ENCODE measurements around the gene PSMB1. TPM values are rescaled to one million over a fixed set of nuclear protein-coding genes. Genes with fewer than 3 reads are reported as not detected.

Gene PSMB1
- total and polyA plus RNA-seq, 2 donors (not counting 3 experiments of a cell fraction or from before 2014, with no cell fraction given), result 198 to 560 TPM

- intact Hi-C loops (cut with micrococcal nuclease), result no loop called here
Measured at GRCh38 chr6:170575250-170575649, 22.1 kb upstream of the PSMB1 start.

GRCh38 chr6:170572704-170573466 is 19.8 kb upstream of the PSMB1 start:
- no peaks in the 10 kb centered on the region for H3K27me3 ChIP-seq (ENCODE audit: control insufficient read depth in 2 of 2, insufficient read depth in 2 of 2, low read length in 2 of 2)
- no TSS peak for BruUV-seq (replicated peaks)
- H3K79me2 ChIP-seq (ENCODE audit: control insufficient read depth, insufficient read depth, low read length), result no peaks in the 10 kb centered on the region
- TF ChIP-seq, protein P1, sequence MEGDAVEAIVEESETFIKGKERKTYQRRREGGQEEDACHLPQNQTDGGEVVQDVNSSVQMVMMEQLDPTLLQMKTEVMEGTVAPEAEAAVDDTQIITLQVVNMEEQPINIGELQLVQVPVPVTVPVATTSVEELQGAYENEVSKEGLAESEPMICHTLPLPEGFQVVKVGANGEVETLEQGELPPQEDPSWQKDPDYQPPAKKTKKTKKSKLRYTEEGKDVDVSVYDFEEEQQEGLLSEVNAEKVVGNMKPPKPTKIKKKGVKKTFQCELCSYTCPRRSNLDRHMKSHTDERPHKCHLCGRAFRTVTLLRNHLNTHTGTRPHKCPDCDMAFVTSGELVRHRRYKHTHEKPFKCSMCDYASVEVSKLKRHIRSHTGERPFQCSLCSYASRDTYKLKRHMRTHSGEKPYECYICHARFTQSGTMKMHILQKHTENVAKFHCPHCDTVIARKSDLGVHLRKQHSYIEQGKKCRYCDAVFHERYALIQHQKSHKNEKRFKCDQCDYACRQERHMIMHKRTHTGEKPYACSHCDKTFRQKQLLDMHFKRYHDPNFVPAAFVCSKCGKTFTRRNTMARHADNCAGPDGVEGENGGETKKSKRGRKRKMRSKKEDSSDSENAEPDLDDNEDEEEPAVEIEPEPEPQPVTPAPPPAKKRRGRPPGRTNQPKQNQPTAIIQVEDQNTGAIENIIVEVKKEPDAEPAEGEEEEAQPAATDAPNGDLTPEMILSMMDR (IDR thresholded peaks at IDR 0.05; ENCODE audit: extremely low read depth in 1 of 2, insufficient read depth in 1 of 2, low read depth in 1 of 2, low read length in 2 of 2), result no peak
- TF ChIP-seq MAX (IDR thresholded peaks at IDR 0.05; ENCODE audit: insufficient read depth, insufficient read length) (no peak), POLR2A (IDR thresholded peaks at IDR 0.05; ENCODE audit: low read depth, low read length) (no peak), JUN (IDR thresholded peaks at IDR 0.05; ENCODE audit: borderline replicate concordance, insufficient read depth, insufficient read length, low read depth) (no peak), FOS (IDR thresholded peaks at IDR 0.05; ENCODE audit: borderline replicate concordance, insufficient read depth, low read length) (no peak), MYC (IDR thresholded peaks at IDR 0.05; ENCODE audit: low read depth, low read length) (no peak), EZH2 (IDR thresholded peaks at IDR 0.05; ENCODE audit: borderline replicate concordance, low read depth, low read length, severe bottlenecking) (no peak)
- intact Hi-C loops (cut with micrococcal nuclease), result no loop called here
- no peaks in the 10 kb centered on the region for H4K20me1 ChIP-seq (replicated peaks; ENCODE audit: control insufficient read depth, extremely low read depth, insufficient read depth, low read length)
- dilution Hi-C loops (cut with MboI; ENCODE audit: extremely low pct_ligation_motif_present, low sequenced_read_pairs), result no loop called here
- H3K4me1 ChIP-seq (ENCODE audit: control insufficient read depth, extremely low read depth, insufficient read depth, low read length), result no peaks in the 10 kb centered on the region
- DNase-seq (ENCODE audit: low read depth, low spot score) (no peak), FAIRE-seq (no peak)
- CTCF ChIA-PET, result interaction anchor here (1.0 kb wide), 1 partner anchor 11 kb away, joined by 4 read pairs; no protein-coding TSS in a partner anchor
- peaks cover 11 to 12% of the 10 kb centered on the region in 2 experiments for H3K36me3 ChIP-seq (ENCODE audit: control insufficient read depth in 2 of 2, extremely low read depth in 1 of 2, insufficient read depth in 2 of 2, low read length in 2 of 2)
- H3K9me3 ChIP-seq (replicated peaks; ENCODE audit: control insufficient read depth, insufficient read depth, low read length), result no peaks in the 10 kb centered on the region
- H3K4me2 ChIP-seq (ENCODE audit: insufficient read depth, low read length), result no peak overlapping the region
- no peak overlapping the region for H3K9ac ChIP-seq (replicated peaks; ENCODE audit: extremely low read depth, insufficient read depth, low read length)
- H3K27ac ChIP-seq (ENCODE audit: insufficient read depth, low read depth, low read length), result no peak overlapping the region
- H2AFZ ChIP-seq (ENCODE audit: low read depth, low read length), result no peak overlapping the region
- POLR2A ChIA-PET, result no interaction called here
- H3K4me3 ChIP-seq (replicated peaks in 1 of 3; ENCODE audit: insufficient read depth in 1 of 3, low read depth in 1 of 3, low read length in 3 of 3), result no peak overlapping the region
- no peaks in the 10 kb centered on the region for H3K9me1 ChIP-seq (replicated peaks; ENCODE audit: control insufficient read depth, extremely low read depth, insufficient read depth, low read length)

More at GRCh38 chr6:170575250-170575649, 22.1 kb upstream of the PSMB1 start:
- H2AFZ ChIP-seq (ENCODE audit: low read depth, low read length), result no peak overlapping the region
- no peak overlapping the region for H3K4me3 ChIP-seq (replicated peaks in 1 of 3; ENCODE audit: insufficient read depth in 1 of 3, low read depth in 1 of 3, low read length in 3 of 3)
- FAIRE-seq, result no peak
- no peaks in the 10 kb centered on the region for H3K79me2 ChIP-seq (ENCODE audit: control insufficient read depth, insufficient read depth, low read length)
- no peak overlapping the region for H3K9ac ChIP-seq (replicated peaks; ENCODE audit: extremely low read depth, insufficient read depth, low read length)
- H3K36me3 ChIP-seq (ENCODE audit: control insufficient read depth in 2 of 2, extremely low read depth in 1 of 2, insufficient read depth in 2 of 2, low read length in 2 of 2), result peaks cover 9% of the 10 kb centered on the region in 2 experiments
- BruUV-seq (replicated peaks), result no TSS peak
- no peaks in the 10 kb centered on the region for H3K9me1 ChIP-seq (replicated peaks; ENCODE audit: control insufficient read depth, extremely low read depth, insufficient read depth, low read length)
- H3K9me3 ChIP-seq (replicated peaks; ENCODE audit: control insufficient read depth, insufficient read depth, low read length), result no peaks in the 10 kb centered on the region
- CTCF ChIA-PET, result interaction anchor here (1.1 to 1.2 kb wide), 3 partner anchors 9 to 20 kb away, joined by 3 to 7 read pairs (median 3); partner anchors contain the start of gene PDCD2
- dilution Hi-C loops (cut with MboI; ENCODE audit: extremely low pct_ligation_motif_present, low sequenced_read_pairs), result no loop called here
- H3K4me1 ChIP-seq (ENCODE audit: control insufficient read depth, extremely low read depth, insufficient read depth, low read length), result no peaks in the 10 kb centered on the region
- H4K20me1 ChIP-seq (replicated peaks; ENCODE audit: control insufficient read depth, extremely low read depth, insufficient read depth, low read length), result no peaks in the 10 kb centered on the region
- TF ChIP-seq MYC (IDR thresholded peaks at IDR 0.05; ENCODE audit: low read depth, low read length), result no peak
- no peak overlapping the region for H3K4me2 ChIP-seq (ENCODE audit: insufficient read depth, low read length)
- POLR2A ChIA-PET, result no interaction called here
- peak; percentile 6 for DNase-seq (ENCODE audit: low read depth, low spot score)
- H3K27me3 ChIP-seq (ENCODE audit: control insufficient read depth in 2 of 2, insufficient read depth in 2 of 2, low read length in 2 of 2), result no peaks in the 10 kb centered on the region
- H3K27ac ChIP-seq (ENCODE audit: insufficient read depth, low read depth, low read length), result no peak overlapping the region
